HFFc6 (cell line): ENCODE results near the gene PDE4D. TPM values are rescaled to one million over a fixed set of nuclear protein-coding genes. Genes with fewer than 3 reads are reported as not detected.

ENCODE experiments used
- DNase-seq: peaks from one replicate; pipeline ENCODE4 v3.0.0-alpha.2; 2018
- H3K27ac Mint-ChIP-seq: 2 replicates; pipeline ENCODE4 v1.8.0; 2020; ENCODE audit warnings: mild to moderate bottlenecking, mixed read lengths
- H3K27me3 Mint-ChIP-seq: 2 replicates; pipeline ENCODE4 v1.8.0; 2021; ENCODE audit warnings: mild to moderate bottlenecking, moderate library complexity, mixed read lengths; ENCODE audit not compliant: insufficient read depth
- H3K36me3 Mint-ChIP-seq: 2 replicates; pipeline ENCODE4 v1.8.0; 2021; ENCODE audit warnings: low read depth, mixed read lengths
- H3K4me1 Mint-ChIP-seq: 2 replicates; pipeline ENCODE4 v1.8.0; 2020; ENCODE audit warnings: low read depth, mixed read lengths
- H3K4me3 Mint-ChIP-seq: 2 replicates; pipeline ENCODE4 v1.8.0; 2020; ENCODE audit warnings: mild to moderate bottlenecking, moderate library complexity, mixed read lengths
- H3K9me3 Mint-ChIP-seq: 2 replicates; pipeline ENCODE4 v1.8.0; 2020; ENCODE audit warnings: mild to moderate bottlenecking, mixed read lengths
- total RNA-seq, 6 experiments: library from RNA; stranded (reverse); fragmentation: NEBNext Ultra II Directional; extraction: Animal tissue kit (Norgen Biotek cat#: 25700); gene quantifications; 2 replicates in 1 of 6; 3 replicates in 5 of 6; pipeline ENCODE4 v1.2.3, GENCODE V29; 2021
- TF ChIP-seq, protein P1 (sequence below): fragments of 200-600 bp; sonication (generic); IDR thresholded peaks from 2 replicates; pipeline ENCODE4 v1.5.0; 2021; ENCODE audit warnings: antibody characterized with exemption, mild to moderate bottlenecking

Gene PDE4D
- total RNA-seq, 6 experiments from 2014 or later: 1.8 to 7.3 (median 6.2) TPM

DNA sequence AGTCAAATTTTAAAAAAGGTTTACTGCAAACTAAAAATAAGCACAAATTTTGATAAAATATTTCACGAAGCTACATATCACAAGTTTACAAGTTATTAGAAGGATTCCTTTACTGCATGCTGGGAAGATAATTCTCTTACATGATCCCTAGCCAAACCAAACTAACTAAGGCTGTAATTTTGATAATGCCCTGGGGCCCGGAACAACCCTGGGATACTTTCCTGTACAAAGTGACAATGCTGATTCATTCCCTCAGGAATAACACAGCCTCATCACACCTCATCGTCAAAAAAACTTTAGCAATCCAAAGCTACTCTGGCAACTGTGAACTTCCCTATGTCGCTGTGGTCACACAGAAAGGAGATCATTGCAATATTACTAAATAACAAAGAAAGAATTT, 907.8 kb downstream of the PDE4D start:
- Mint-ChIP-seq H3K4me1 (peaks cover 8% of the 10 kb centered on the region), H3K9me3 (no peaks in the 10 kb centered on the region), H3K4me3 (no peak overlapping the region), H3K27me3 (no peaks in the 10 kb centered on the region; the same call in 1 of the 2 replicates), H3K27ac (no peak overlapping the region), H3K36me3 (no peaks in the 10 kb centered on the region; the same call in 1 of the 2 replicates)
- TF ChIP-seq, protein P1, sequence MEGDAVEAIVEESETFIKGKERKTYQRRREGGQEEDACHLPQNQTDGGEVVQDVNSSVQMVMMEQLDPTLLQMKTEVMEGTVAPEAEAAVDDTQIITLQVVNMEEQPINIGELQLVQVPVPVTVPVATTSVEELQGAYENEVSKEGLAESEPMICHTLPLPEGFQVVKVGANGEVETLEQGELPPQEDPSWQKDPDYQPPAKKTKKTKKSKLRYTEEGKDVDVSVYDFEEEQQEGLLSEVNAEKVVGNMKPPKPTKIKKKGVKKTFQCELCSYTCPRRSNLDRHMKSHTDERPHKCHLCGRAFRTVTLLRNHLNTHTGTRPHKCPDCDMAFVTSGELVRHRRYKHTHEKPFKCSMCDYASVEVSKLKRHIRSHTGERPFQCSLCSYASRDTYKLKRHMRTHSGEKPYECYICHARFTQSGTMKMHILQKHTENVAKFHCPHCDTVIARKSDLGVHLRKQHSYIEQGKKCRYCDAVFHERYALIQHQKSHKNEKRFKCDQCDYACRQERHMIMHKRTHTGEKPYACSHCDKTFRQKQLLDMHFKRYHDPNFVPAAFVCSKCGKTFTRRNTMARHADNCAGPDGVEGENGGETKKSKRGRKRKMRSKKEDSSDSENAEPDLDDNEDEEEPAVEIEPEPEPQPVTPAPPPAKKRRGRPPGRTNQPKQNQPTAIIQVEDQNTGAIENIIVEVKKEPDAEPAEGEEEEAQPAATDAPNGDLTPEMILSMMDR: no peak
- no peak for DNase-seq

DNA sequence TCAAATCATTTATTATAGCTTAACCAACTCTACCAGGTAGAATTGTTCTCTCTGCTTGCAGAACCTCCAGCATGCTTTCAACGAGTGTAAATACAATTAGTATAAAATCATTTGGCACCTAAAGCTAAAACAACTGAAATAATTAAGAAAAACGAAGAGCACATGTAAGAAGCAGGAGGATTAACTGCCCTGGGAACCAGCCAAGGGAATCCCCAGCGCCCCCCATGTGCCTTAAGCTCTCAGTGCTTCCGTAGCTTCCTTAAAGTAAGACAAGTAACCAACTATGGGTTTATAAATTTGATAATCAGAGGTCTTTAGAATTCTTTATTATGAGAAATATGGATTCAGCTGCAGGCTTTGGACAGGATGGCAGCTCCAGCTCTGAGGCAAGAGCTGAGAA, 908.2 kb downstream of the PDE4D start:
- Mint-ChIP-seq H3K36me3 (no peaks in the 10 kb centered on the region; the same call in 1 of the 2 replicates), H3K27ac (no peak overlapping the region), H3K4me1 (peaks cover 8% of the 10 kb centered on the region), H3K4me3 (no peak overlapping the region), H3K27me3 (no peaks in the 10 kb centered on the region; the same call in 1 of the 2 replicates), H3K9me3 (no peaks in the 10 kb centered on the region)
- TF ChIP-seq, protein P1: no peak
- DNase-seq: no peak

DNA sequence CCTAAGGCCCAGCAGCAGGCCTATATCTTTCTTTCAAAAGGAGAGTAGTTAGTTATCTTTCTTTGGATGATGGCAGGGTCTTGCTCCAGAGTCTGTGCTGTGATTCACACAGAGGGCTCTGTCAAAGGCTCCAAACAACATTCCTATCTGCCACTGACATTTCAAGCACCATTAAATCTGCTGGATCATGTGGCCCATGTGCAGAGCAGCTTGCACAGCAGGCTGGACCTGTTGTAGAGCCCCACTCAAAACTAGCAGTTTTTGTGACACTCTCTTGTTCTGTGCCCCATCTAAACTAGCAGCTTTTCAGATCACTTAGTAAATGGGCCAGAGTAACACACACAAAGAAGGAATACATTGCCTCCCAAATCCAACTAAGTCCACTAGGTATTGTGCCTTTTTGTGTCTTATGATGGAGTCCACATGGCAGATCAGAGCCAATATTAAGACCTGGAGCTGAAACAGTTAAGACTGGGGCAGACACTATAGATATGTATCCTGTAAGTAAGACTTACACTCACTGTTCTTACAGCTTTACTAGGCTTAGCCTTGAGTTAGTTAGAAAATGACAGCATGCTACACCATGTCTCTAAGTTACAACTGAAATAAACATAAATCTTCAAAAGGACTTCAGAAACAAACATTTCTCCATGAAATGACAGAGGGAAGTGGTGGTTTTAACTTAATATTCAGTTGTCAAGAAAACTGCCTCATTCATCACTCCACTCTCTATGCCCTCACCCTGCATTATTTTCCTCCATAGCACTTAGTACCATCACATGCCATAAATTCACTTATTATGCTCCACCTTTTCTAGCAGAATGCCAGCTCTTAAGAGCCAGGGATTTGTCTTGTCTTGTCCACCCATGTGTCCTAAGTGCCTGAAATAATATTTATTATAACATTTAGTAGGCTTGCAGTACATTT, 909.7 kb downstream of the PDE4D start:
- Mint-ChIP-seq H3K36me3 (no peaks in the 10 kb centered on the region; the same call in 1 of the 2 replicates), H3K27ac (no peak overlapping the region), H3K9me3 (no peaks in the 10 kb centered on the region), H3K4me1 (peaks cover 8% of the 10 kb centered on the region), H3K4me3 (no peak overlapping the region), H3K27me3 (no peaks in the 10 kb centered on the region)
- TF ChIP-seq, protein P1: no peak
- DNase-seq: no peak

DNA sequence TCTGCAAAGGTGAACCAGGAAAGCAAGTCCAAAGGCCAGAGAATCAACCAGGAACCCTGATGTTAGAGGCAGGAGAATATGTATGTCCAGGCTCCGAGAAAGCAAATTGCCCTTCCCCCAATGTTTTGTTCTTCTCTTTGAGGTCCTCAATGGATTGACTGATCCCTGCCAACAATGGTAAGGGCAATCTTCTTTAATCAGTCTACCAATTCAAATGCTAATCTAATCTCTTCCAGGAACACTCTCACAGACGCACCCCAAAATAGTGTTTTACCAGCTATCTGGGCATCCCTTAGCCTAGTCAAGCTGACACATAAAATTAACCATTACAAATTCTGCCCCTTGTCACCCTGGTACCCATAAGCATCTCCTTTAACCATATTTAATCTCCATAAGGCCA, 912.6 kb downstream of the PDE4D start:
- TF ChIP-seq, protein P1: no peak
- H3K4me1 Mint-ChIP-seq: peaks cover 3% of the 10 kb centered on the region
- H3K36me3 Mint-ChIP-seq: no peaks in the 10 kb centered on the region; the same call in 1 of the 2 replicates
- no peak for DNase-seq
- no peaks in the 10 kb centered on the region for H3K9me3 Mint-ChIP-seq
- no peak overlapping the region for H3K27ac Mint-ChIP-seq
- no peaks in the 10 kb centered on the region for H3K27me3 Mint-ChIP-seq
- H3K4me3 Mint-ChIP-seq: no peak overlapping the region

DNA sequence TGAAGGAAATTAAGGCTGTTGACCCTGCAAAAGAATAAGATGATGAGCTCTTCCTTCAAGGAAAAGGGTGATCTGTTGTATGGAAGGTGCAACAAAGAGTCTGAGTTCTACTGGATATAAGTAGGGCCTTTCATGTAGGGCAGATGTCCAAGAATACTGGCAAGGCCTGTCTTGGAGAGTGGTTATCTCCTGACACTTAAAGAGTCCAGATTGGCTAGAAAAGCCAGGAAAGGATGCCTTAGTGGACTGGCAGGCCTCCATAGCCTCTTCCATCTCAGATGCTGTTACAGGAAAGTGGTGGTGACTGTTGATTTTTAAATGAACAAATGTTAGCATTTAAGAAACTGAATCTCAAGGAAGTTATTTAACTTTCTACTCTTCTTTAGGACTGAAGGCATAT, 914.4 kb downstream of the PDE4D start:
- Mint-ChIP-seq H3K36me3 (peaks cover 8% of the 10 kb centered on the region), H3K4me1 (no peaks in the 10 kb centered on the region), H3K4me3 (no peak overlapping the region), H3K9me3 (no peaks in the 10 kb centered on the region), H3K27ac (no peak overlapping the region), H3K27me3 (no peaks in the 10 kb centered on the region)
- TF ChIP-seq, protein P1: no peak
- no peak for DNase-seq
